ENCODE data around the gene RFX1.

DNA sequence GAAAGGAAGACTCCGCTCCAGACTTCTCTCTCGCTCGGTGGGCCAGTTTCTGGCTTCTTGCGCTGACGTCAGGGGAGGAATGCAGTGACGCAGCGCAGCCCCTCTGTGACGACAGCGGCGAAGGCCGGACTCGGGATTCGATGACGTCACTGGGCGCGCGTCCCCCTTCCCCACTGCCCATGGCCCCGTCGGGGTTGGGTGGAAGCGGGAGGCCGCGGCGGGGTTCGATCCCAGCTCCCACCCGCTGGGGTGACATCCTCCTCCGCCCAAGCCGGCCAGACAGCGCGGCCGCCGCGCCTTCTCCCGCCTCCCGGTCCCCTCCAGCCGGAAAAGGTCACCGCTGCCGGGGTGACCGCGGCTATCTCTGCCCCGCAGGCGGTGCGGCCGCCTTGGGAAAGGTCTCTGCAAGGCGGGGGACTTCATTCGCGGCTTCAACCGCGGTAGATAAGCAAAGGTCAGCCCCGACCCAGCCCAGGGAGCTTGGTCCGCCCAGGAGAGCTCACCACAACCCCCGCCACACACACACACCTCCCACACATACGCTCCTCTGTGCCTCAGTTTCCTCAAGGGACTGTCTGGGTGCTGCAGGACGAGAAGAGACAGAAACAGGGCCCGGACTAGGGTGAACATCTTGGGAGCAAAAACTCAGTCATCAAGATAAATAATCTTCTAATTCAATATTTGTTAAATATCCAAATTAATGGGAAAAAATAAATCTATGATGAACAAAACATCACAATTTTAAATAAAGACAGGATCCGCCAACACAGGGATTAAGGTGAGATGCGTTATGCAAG is 844 bp upstream of the RFX1 start:
- TF ChIP-seq, protein P1, sequence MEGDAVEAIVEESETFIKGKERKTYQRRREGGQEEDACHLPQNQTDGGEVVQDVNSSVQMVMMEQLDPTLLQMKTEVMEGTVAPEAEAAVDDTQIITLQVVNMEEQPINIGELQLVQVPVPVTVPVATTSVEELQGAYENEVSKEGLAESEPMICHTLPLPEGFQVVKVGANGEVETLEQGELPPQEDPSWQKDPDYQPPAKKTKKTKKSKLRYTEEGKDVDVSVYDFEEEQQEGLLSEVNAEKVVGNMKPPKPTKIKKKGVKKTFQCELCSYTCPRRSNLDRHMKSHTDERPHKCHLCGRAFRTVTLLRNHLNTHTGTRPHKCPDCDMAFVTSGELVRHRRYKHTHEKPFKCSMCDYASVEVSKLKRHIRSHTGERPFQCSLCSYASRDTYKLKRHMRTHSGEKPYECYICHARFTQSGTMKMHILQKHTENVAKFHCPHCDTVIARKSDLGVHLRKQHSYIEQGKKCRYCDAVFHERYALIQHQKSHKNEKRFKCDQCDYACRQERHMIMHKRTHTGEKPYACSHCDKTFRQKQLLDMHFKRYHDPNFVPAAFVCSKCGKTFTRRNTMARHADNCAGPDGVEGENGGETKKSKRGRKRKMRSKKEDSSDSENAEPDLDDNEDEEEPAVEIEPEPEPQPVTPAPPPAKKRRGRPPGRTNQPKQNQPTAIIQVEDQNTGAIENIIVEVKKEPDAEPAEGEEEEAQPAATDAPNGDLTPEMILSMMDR (IDR thresholded peaks at IDR 0.05), result no peak
- TF ChIP-seq EZH2 (IDR thresholded peaks at IDR 0.05; ENCODE audit: borderline replicate concordance, insufficient read depth, low read depth, low read length, poor library complexity, severe bottlenecking), result no peak

All from B cell (primary cell).